HL-60/S4 (cell line): ENCODE data around the gene TREX2.

ENCODE experiments used
- in situ Hi-C: fragments of 300-500 bp; cut with MboI; formaldehyde crosslinking; loops from 2 replicates; pipeline ENCODE4 v1.14.3; 2022; ENCODE audit warnings: low sequenced_read_pairs

The TREX2 gene

GRCh38 chrX:153445856-153446635 is at the start of gene TREX2:
Gene TREX2, minus strand, starts transcription at chrX:153446056. Its CDS starts 626 bp downstream, at chrX:153445430.
- in situ Hi-C loops, result no loop called here

GRCh38 chrX:153495362-153495751 is 49.5 kb upstream of the TREX2 start:
- in situ Hi-C loops, result no loop called here

- in situ Hi-C loops, result no loop called here
These were observed 48.9 kb upstream of the TREX2 start, which contains the start of gene BGN for GRCh38 chrX:153494541-153495361. Gene BGN, plus strand, starts transcription at chrX:153494980. Its CDS starts 9,652 bp downstream, at chrX:153504632.

GRCh38 chrX:153494061-153494460 is 48.2 kb upstream of the TREX2 start:
- in situ Hi-C loops, result no loop called here

GRCh38 chrX:153493085-153493484 is 47.2 kb upstream of the TREX2 start:
- in situ Hi-C loops, result no loop called here

- in situ Hi-C loops, result no loop called here
These were observed 46.7 kb upstream of the TREX2 start for GRCh38 chrX:153492543-153492942.

- in situ Hi-C loops, result no loop called here
These were observed 46.1 kb upstream of the TREX2 start for GRCh38 chrX:153491918-153492317.

GRCh38 chrX:153491351-153491914 is 45.6 kb upstream of the TREX2 start:
- in situ Hi-C loops, result no loop called here

GRCh38 chrX:153490217-153490930 is 44.5 kb upstream of the TREX2 start:
- in situ Hi-C loops, result no loop called here

GRCh38 chrX:153488231-153488914 is 42.5 kb upstream of the TREX2 start:
- in situ Hi-C loops, result no loop called here

- in situ Hi-C loops, result no loop called here
These were observed 41.8 kb upstream of the TREX2 start for GRCh38 chrX:153487590-153488071.

- in situ Hi-C loops, result no loop called here
These were observed 40.3 kb upstream of the TREX2 start for GRCh38 chrX:153486171-153486570.

- in situ Hi-C loops, result no loop called here
These were observed 39.7 kb upstream of the TREX2 start for GRCh38 chrX:153485396-153486080.

GRCh38 chrX:153482376-153483015 is 36.6 kb upstream of the TREX2 start:
- in situ Hi-C loops, result no loop called here

GRCh38 chrX:153481043-153481442 is 35.2 kb upstream of the TREX2 start:
- in situ Hi-C loops, result no loop called here

- in situ Hi-C loops, result no loop called here
These were observed 32.9 kb upstream of the TREX2 start for GRCh38 chrX:153478746-153479145.

GRCh38 chrX:153477901-153478300 is 32.0 kb upstream of the TREX2 start:
- in situ Hi-C loops, result no loop called here

GRCh38 chrX:153477364-153477857 is 31.6 kb upstream of the TREX2 start:
- in situ Hi-C loops, result no loop called here
